GM12878 (cell line): ENCODE data around the gene GLB1L2. TPM values are rescaled to one million over a fixed set of nuclear protein-coding genes. Genes with fewer than 3 reads are reported as not detected.

Source experiments
- ATAC-seq: fragments of 200-7000 bp; cut with Tn5 transposase; 3 replicates; pipeline ENCODE4 v1.9.1; 2020; ENCODE audit warnings: mild to moderate bottlenecking, moderate library complexity
- BruUV-seq: library from RNA; stranded (reverse); fragments of 400-500 nt; replicated peaks from 2 replicates; lab custom pipeline; 2021; lab: Mats Ljungman, UMichigan
- CTCF ChIA-PET: fragments of 300-600 bp; sonication (Branson Sonifier 250); formaldehyde crosslinking; extraction: SDS; loops from one replicate; lab custom pipeline; 2021; ENCODE audit warnings: inconsistent platforms; lab: Yijun Ruan, JAX
- POLR2A ChIA-PET: fragments of 350-600 bp; formaldehyde crosslinking; extraction: SDS; loops from one replicate; lab custom pipeline; 2021; ENCODE audit warnings: inconsistent platforms; lab: Charles Lee
- RAD21 ChIA-PET: fragments of 300-600 bp; sonication (Branson Sonifier 250); formaldehyde crosslinking; loops from one replicate; lab custom pipeline; 2023; ENCODE audit warnings: antibody characterized with exemption; ENCODE audit not compliant: unreplicated experiment; lab: Charles Lee
- SMC1A ChIA-PET: fragments of 300-600 bp; sonication (Branson Sonifier 250); formaldehyde crosslinking; loops from one replicate; lab custom pipeline; 2023; ENCODE audit not compliant: unreplicated experiment, uncharacterized antibody; lab: Charles Lee
- DNase-seq: peaks from one replicate; pipeline ENCODE4 v3.0.0-alpha.2; 2011; ENCODE audit warnings: low read depth, low spot score
- FAIRE-seq: peaks from 3 replicates; lab custom pipeline; 2011; peaks lifted over from hg19 to GRCh38; lab: Jason Lieb, UNC
- H2AFZ ChIP-seq: 2 replicates; pipeline ENCODE4 v1.6.0; 2011; ENCODE audit warnings: low read depth, low read length, control low read depth; ENCODE audit not compliant: control insufficient read depth
- H3K27ac ChIP-seq: 2 replicates; pipeline ENCODE4 v1.5.1; 2011; ENCODE audit warnings: control low read depth; ENCODE audit not compliant: control insufficient read depth, insufficient read depth
- H3K27me3 ChIP-seq, 2 experiments: replicated peaks in 1 of 2; 2 replicates each; pipeline versions ENCODE4 v1.6.0 to v1.6.1; 2011; ENCODE audit warnings: low read length in 1 of 2; ENCODE audit not compliant: control insufficient read depth in 2 of 2, insufficient read depth in 2 of 2
- H3K36me3 ChIP-seq, 2 experiments: 2 replicates each; pipeline ENCODE4 v1.5.1; 2011; ENCODE audit warnings: low read length in 1 of 2; ENCODE audit not compliant: control insufficient read depth in 2 of 2, insufficient read depth in 2 of 2
- H3K4me1 ChIP-seq: 2 replicates; pipeline ENCODE4 v1.6.1; 2011; ENCODE audit warnings: mild to moderate bottlenecking, low read length, moderate library complexity, mixed read lengths; ENCODE audit not compliant: control insufficient read depth, insufficient read depth
- H3K4me2 ChIP-seq: 2 replicates; pipeline ENCODE4 v1.6.0; 2011; ENCODE audit warnings: control low read depth; ENCODE audit not compliant: control insufficient read depth, insufficient read depth
- H3K4me3 ChIP-seq: fragments of 200-600 bp; sonication (generic); 2 replicates; pipeline ENCODE4 v1.5.1; 2016
- H3K79me2 ChIP-seq: 2 replicates; pipeline ENCODE4 v1.6.0; 2011; ENCODE audit warnings: low read length; ENCODE audit not compliant: control insufficient read depth, insufficient read depth
- H3K9ac ChIP-seq: 2 replicates; pipeline ENCODE4 v1.8.0; 2011; ENCODE audit warnings: low read length, control low read depth, mixed read lengths; ENCODE audit not compliant: control insufficient read depth, insufficient read depth
- H3K9me3 ChIP-seq: replicated peaks from 3 replicates; pipeline ENCODE4 v1.5.1; 2011; ENCODE audit warnings: mild to moderate bottlenecking, low read length; ENCODE audit not compliant: control insufficient read depth, insufficient read depth
- H4K20me1 ChIP-seq: 2 replicates; pipeline ENCODE4 v1.6.0; 2011; ENCODE audit not compliant: control insufficient read depth, insufficient read depth
- BACH1 ChIP-seq: fragments of 450-650 bp; IDR thresholded peaks from 2 replicates; pipeline ENCODE4 v1.6.1; 2017; ENCODE audit warnings: mild to moderate bottlenecking, borderline replicate concordance
- BCL11A ChIP-seq: IDR thresholded peaks from 2 replicates; pipeline ENCODE4 v1.6.1; 2011; ENCODE audit warnings: low read depth, low read length
- E4F1 ChIP-seq: fragments of 450-650 bp; IDR thresholded peaks from 2 replicates; pipeline ENCODE4 v1.6.1; 2018; ENCODE audit warnings: borderline replicate concordance, mild to moderate bottlenecking; ENCODE audit not compliant: partially characterized antibody
- EGR1 ChIP-seq, 2 experiments: IDR thresholded peaks; 1 replicate in 1 of 2; 2 replicates in 1 of 2; pipeline ENCODE4 v1.6.1; 2011 to 2012; ENCODE audit warnings: low read depth in 2 of 2, low read length in 2 of 2, borderline replicate concordance in 1 of 2, mild to moderate bottlenecking in 1 of 2, moderate library complexity in 1 of 2
- HCFC1 ChIP-seq: fragments of 150-350 bp; IDR thresholded peaks from 2 replicates; pipeline ENCODE4 v1.6.1; 2014; ENCODE audit warnings: low read length
- SMAD5 ChIP-seq: IDR thresholded peaks from 2 replicates; pipeline ENCODE4 v1.6.1; 2016; ENCODE audit warnings: antibody characterized with exemption, low read depth
- ZNF274 ChIP-seq: IDR thresholded peaks from one replicate; pipeline ENCODE4 v1.8.0; 2011; ENCODE audit not compliant: insufficient read length, insufficient read depth
- WGBS: methylation state at CpG from one replicate; pipeline ENCODE4 v1.1.6; 2016; ENCODE audit warnings: low lambda C conversion rate; ENCODE audit not compliant: insufficient replicate concordance, insufficient coverage; ENCODE audit errors: missing lambda C conversion rate; 5-methylcytosine and 5-hydroxymethylcytosine counted together
- in situ Hi-C: fragments of 300-500 bp; cut with MboI; formaldehyde crosslinking; loops from 9 replicates; pipeline ENCODE4 v1.14.3; 2018; ENCODE audit warnings: mixed read lengths
- intact Hi-C: fragments of 100-400 bp; cut with micrococcal nuclease; formaldehyde crosslinking; loops from one replicate; pipeline ENCODE4 v1.14.2; 2022; ENCODE audit not compliant: unreplicated experiment
- polyA plus RNA-seq, 11 experiments: library from polyadenylated mRNA; depleted of rRNA in 4 of 11; unstranded in 6 of 11; stranded (reverse) in 5 of 11; fragments of >200 nt; fragmentation: Nextera tagmentation in 4 of 11; fragmentation: Illumina TruSeq in 1 of 11; extraction: Ambion mirVana in 4 of 11; extraction: Trizol in 1 of 11; gene quantifications; 1 replicate in 1 of 11; 2 replicates in 10 of 11; pipeline versions ENCODE4 v1.2.1 to v1.2.3, GENCODE V29; 2011 to 2016; ENCODE audit warnings: inconsistent platforms in 2 of 11, missing spikeins in 2 of 11, low read depth in 1 of 11
- total RNA-seq, 4 experiments: library from RNA; depleted of rRNA in 3 of 4; stranded (reverse); fragments of >200 nt in 3 of 4; fragmentation: Illumina TruSeq in 1 of 4; extraction: Trizol in 1 of 4; gene quantifications; 2 replicates each; pipeline versions ENCODE4 v1.2.1 to v1.2.3, GENCODE V29; 2013 to 2021

The GLB1L2 gene
- total and polyA plus RNA-seq, 10 of the 15 experiments (the other 5 are each of a cell fraction or from before 2014, with no cell fraction given), result 0.04 to 0.85 (median 0.49) TPM

- in situ Hi-C loops, result no loop called here
- intact Hi-C loops, result loop anchor here (5.0 kb wide), 1 partner anchor 505 kb away; no protein-coding TSS in a partner anchor
- SMC1A ChIA-PET, result no interaction called here
These were observed 30.6 kb downstream of the GLB1L2 start for GRCh38 chr11:134362192-134362901.

More at GRCh38 chr11:134362192-134362901, 30.6 kb downstream of the GLB1L2 start:
- Histone ChIP-seq H3K79me2 (no peaks in the 10 kb centered on the region), H3K9ac (no peak overlapping the region), H3K27ac (no peak overlapping the region), H3K36me3 (no peaks in the 10 kb centered on the region), H3K9me3 (no peaks in the 10 kb centered on the region), H4K20me1 (no peaks in the 10 kb centered on the region), H3K27me3 (no peaks in the 10 kb centered on the region; a peak in 1 of 4 replicates), H2AFZ (no peak overlapping the region), H3K4me1 (no peaks in the 10 kb centered on the region), H3K4me2 (no peak overlapping the region), H3K4me3 (no peak overlapping the region)
- FAIRE-seq (no peak), DNase-seq (no peak), ATAC-seq (no peak)
- TF ChIP-seq HCFC1, result no peak
- TF ChIP-seq SMAD5, result no peak
- no peak for TF ChIP-seq EGR1 (IDR thresholded peaks at IDR 0.05; ENCODE audit: borderline replicate concordance in 1 of 2, low read depth in 2 of 2, low read length in 2 of 2)
- TF ChIP-seq BCL11A, result no peak
- TF ChIP-seq ZNF274, result no peak
- TF ChIP-seq E4F1, result no peak
- TF ChIP-seq BACH1, result no peak
- WGBS, result 71% methylated on average over 29 of the region's 32 CpGs
- BruUV-seq, result no TSS peak
- ChIA-PET CTCF (no interaction called here), RAD21 (no interaction called here), POLR2A (no interaction called here)
